ENCODE data around the gene BTLA.
"Not testable (repeated sequence)": the region's sequence is repeated elsewhere in the genome, so short reads cannot be mapped to it uniquely, and the experiment has no call there.

BTLA gene

GRCh38 chr3:112491373-112491772, 7.9 kb downstream of the BTLA start:
- DNase-seq (ENCODE audit: low read depth), result no peak

- DNase-seq (ENCODE audit: low read depth), result no peak
These were observed 9.4 kb downstream of the BTLA start for GRCh38 chr3:112489674-112490479.

GRCh38 chr3:112486811-112487505, 12.3 kb downstream of the BTLA start:
- no peak for DNase-seq (ENCODE audit: low read depth)

- no peak for DNase-seq (ENCODE audit: low read depth)
These were observed 14.9 kb downstream of the BTLA start for GRCh38 chr3:112484352-112484751.

- no peak for DNase-seq (ENCODE audit: low read depth)
These were observed 16.6 kb downstream of the BTLA start for GRCh38 chr3:112482675-112483074.

GRCh38 chr3:112481302-112481721, 18.0 kb downstream of the BTLA start:
- DNase-seq (ENCODE audit: low read depth), result no peak

GRCh38 chr3:112477891-112478290, 21.4 kb downstream of the BTLA start:
- DNase-seq (ENCODE audit: low read depth), result no peak

GRCh38 chr3:112476346-112476745, 22.9 kb downstream of the BTLA start:
- DNase-seq (ENCODE audit: low read depth), result no peak

GRCh38 chr3:112474796-112475195, 24.5 kb downstream of the BTLA start:
- DNase-seq (ENCODE audit: low read depth), result no peak

GRCh38 chr3:112472691-112473090, 26.6 kb downstream of the BTLA start:
- DNase-seq (ENCODE audit: low read depth), result no peak

GRCh38 chr3:112471596-112472325, 27.5 kb downstream of the BTLA start:
- DNase-seq (ENCODE audit: low read depth), result no peak

GRCh38 chr3:112470788-112471187, 28.5 kb downstream of the BTLA start:
- DNase-seq (ENCODE audit: low read depth), result no peak

GRCh38 chr3:112469671-112470070, 29.6 kb downstream of the BTLA start:
- no peak for DNase-seq (ENCODE audit: low read depth)

GRCh38 chr3:112467539-112467938, 31.7 kb downstream of the BTLA start:
- DNase-seq (ENCODE audit: low read depth), result no peak

- no peak for DNase-seq (ENCODE audit: low read depth)
These were observed 33.3 kb downstream of the BTLA start for GRCh38 chr3:112466020-112466419.

- DNase-seq (ENCODE audit: low read depth), result no peak
These were observed 35.0 kb downstream of the BTLA start for GRCh38 chr3:112464264-112464663.

GRCh38 chr3:112463250-112463649, 36.0 kb downstream of the BTLA start:
- DNase-seq (ENCODE audit: low read depth), result no peak

GRCh38 chr3:112461787-112462186, 37.5 kb downstream of the BTLA start:
- not testable (repeated sequence) for DNase-seq (ENCODE audit: low read depth)

- DNase-seq (ENCODE audit: low read depth), result no peak
These were observed 38.6 kb downstream of the BTLA start for GRCh38 chr3:112460519-112461195.

GRCh38 chr3:112459750-112460149, 39.5 kb downstream of the BTLA start:
- DNase-seq (ENCODE audit: low read depth), result no peak

- no peak for DNase-seq (ENCODE audit: low read depth)
These were observed 43.1 kb downstream of the BTLA start for GRCh38 chr3:112456147-112456546.

- DNase-seq (ENCODE audit: low read depth), result no peak
These were observed 50.3 kb downstream of the BTLA start for GRCh38 chr3:112448939-112449338.

All from GM04504 (cell line).